Fibroblast of pulmonary artery (primary cell): ENCODE measurements around the gene CD164.
"Not testable (repeated sequence)": the region's sequence is repeated elsewhere in the genome, so short reads cannot be mapped to it uniquely, and the experiment has no call there.

ENCODE experiments used
- DNase-seq: peaks from one replicate; pipeline ENCODE4 v3.0.0-alpha.2; 2010; ENCODE audit warnings: low read depth
- H3K4me3 ChIP-seq: replicated peaks from 2 replicates; pipeline ENCODE4 v1.5.1; 2011; ENCODE audit warnings: low read depth, mild to moderate bottlenecking, control low read depth, low read length, moderate library complexity
- TF ChIP-seq, protein P1 (sequence below): IDR thresholded peaks from 2 replicates; pipeline ENCODE4 v1.5.1; 2011; ENCODE audit warnings: mild to moderate bottlenecking, control low read depth, low read length, inconsistent platforms; ENCODE audit errors: missing control alignments

The CD164 gene

DNA sequence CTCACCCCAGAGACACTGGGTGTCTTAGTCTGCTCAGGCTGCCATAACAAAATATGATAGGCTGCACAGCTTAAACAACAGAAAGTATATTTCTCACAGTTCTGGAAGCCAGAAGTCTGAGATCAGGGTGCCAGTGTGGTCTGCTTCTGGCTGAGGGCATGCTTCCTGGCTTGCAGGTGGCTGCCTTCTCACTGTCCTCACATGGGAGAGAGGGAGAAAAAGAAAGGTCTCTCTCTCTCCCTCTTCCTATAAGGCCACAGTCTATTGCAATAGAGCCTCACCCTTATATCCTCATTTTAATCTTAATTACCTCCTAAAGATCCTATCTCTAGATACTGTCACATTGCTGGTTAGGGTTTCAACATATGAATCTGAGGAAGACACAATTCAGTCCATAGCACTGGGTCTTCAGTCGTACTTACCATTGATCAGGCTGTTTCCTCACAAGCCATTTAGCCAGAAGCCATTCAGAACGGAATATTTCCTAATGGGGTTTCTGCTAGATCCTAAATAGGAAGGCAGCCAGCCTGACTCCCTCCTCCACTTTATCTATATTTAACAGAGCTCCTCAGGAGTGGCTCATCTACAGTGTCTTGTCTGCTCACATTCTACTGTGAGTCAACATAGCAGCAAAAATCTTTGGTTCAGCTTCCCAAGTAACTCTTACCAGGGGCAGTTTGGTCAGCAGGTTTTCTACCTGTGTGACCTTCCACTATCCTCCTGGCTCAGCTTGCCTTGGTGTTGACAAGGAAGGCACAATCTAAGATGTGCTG, 42.2 kb downstream of the CD164 start:
- DNase-seq = no peak
- H3K4me3 ChIP-seq = no peak overlapping the region
- TF ChIP-seq, protein P1, sequence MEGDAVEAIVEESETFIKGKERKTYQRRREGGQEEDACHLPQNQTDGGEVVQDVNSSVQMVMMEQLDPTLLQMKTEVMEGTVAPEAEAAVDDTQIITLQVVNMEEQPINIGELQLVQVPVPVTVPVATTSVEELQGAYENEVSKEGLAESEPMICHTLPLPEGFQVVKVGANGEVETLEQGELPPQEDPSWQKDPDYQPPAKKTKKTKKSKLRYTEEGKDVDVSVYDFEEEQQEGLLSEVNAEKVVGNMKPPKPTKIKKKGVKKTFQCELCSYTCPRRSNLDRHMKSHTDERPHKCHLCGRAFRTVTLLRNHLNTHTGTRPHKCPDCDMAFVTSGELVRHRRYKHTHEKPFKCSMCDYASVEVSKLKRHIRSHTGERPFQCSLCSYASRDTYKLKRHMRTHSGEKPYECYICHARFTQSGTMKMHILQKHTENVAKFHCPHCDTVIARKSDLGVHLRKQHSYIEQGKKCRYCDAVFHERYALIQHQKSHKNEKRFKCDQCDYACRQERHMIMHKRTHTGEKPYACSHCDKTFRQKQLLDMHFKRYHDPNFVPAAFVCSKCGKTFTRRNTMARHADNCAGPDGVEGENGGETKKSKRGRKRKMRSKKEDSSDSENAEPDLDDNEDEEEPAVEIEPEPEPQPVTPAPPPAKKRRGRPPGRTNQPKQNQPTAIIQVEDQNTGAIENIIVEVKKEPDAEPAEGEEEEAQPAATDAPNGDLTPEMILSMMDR = no peak

GRCh38 chr6:109336221-109336961, 45.9 kb downstream of the CD164 start:
- peak; percentile 52 for DNase-seq
- no peak overlapping the region for H3K4me3 ChIP-seq
- TF ChIP-seq, protein P1 = no peak

GRCh38 chr6:109333870-109334269, 48.4 kb downstream of the CD164 start:
- not testable (repeated sequence) for DNase-seq, H3K4me3 ChIP-seq

GRCh38 chr6:109332748-109333147, 49.5 kb downstream of the CD164 start:
- DNase-seq = no peak

GRCh38 chr6:109331081-109331480, 51.2 kb downstream of the CD164 start:
- no peak for DNase-seq
- TF ChIP-seq, protein P1 = no peak
- H3K4me3 ChIP-seq = no peak overlapping the region

More at GRCh38 chr6:109332748-109333147, 49.5 kb downstream of the CD164 start:
- H3K4me3 ChIP-seq = no peak overlapping the region
- TF ChIP-seq, protein P1 = no peak

GRCh38 chr6:109330263-109330662, 52.0 kb downstream of the CD164 start:
- H3K4me3 ChIP-seq = no peak overlapping the region
- no peak for DNase-seq

DNA sequence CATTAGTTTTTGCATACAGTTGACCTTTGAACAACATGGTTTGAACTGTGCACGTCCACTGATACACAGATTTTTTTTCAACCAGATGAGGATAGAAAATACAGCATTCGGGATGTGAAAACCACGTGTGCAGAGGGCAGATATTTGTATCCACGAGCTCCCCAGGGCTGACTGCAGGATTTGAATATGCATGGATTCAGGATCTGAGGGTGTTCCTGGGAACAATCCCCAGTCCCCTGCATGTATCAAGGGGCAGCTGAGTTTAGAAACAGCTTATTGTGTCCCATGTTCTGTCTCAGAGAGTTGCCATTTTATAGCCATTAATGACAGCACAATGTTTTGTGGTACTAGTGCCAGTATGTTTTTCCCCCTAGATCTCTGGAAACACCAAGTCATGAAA, 53.6 kb downstream of the CD164 start:
- no peak overlapping the region for H3K4me3 ChIP-seq
- no peak for DNase-seq
- TF ChIP-seq, protein P1 = no peak

More at GRCh38 chr6:109330263-109330662, 52.0 kb downstream of the CD164 start:
- TF ChIP-seq, protein P1 = no peak
